Omental fat pad (tissue), 4 donors: ENCODE measurements around the gene CCND3. TPM values are rescaled to one million over a fixed set of nuclear protein-coding genes. Genes with fewer than 3 reads are reported as not detected.

Source experiments
- ATAC-seq: fragments of 150-250 bp; one replicate; pipeline ENCODE4 v1.9.1; 2016; ENCODE audit warnings: mild to moderate bottlenecking, moderate library complexity; ENCODE audit not compliant: low FRiP score
- DNase-seq: peaks from one replicate; pipeline ENCODE4 v3.0.0-alpha.2; 2019; ENCODE audit warnings: low spot score
- CTCF ChIP-seq, 3 donors: fragments of 450-650 bp; IDR thresholded peaks; one replicate each; pipeline ENCODE4 v1.5.1; 2016 to 2017; ENCODE audit warnings: antibody characterized with exemption in 3 of 3, mild to moderate bottlenecking in 3 of 3, moderate library complexity in 2 of 3
- total RNA-seq, 4 donors: library from RNA; depleted of rRNA; stranded (reverse); fragments of >200 nt; gene quantifications; one replicate each; pipeline ENCODE4 v1.1.0, GENCODE V29; 2016

The CCND3 gene
- total RNA-seq, 4 donors from 2014 or later: 117 to 186 (median 151) TPM

DNA sequence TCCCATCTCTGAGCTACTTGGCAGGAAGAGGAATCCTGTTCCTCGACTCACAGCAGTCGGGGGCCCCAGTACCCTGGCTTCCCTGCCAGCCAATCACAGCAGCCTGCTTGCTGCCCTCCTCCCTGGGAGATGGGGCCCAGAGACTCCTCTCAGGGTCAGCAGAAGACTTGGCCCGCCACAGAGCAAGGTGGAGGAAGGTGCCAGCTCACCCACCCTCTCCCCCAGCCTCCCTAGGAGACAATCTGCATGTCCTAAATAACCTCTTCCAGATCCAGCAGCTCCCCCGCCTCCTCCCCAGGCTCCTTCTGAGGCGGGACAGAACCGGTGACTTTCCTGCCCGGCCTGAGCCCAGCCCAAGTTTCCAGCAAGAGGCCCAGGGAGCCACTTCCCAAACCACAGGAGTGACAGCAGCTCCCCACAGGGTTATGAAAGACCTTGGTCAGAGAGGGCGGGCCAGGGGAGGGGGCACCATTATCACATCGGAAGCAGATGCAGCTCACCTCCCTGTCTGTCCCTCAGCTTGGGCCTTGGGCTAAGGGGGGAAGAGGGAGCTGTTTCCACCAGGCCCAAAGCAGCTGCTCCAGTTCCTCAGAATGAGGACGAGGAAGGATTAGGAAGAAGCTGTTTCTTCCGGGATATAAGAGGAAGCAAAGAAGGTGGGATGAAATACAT, 2.3 kb downstream of the CCND3 start:
- DNase-seq (peak; percentile 28), ATAC-seq (peak; percentile 6)

GRCh38 chr6:41938590-41939175, 2.9 kb downstream of the CCND3 start:
- no peak for TF ChIP-seq CTCF (IDR thresholded peaks at IDR 0.05)
- DNase-seq: no peak
- no peak for ATAC-seq

More for the DNA sequence above, 2.3 kb downstream of the CCND3 start:
- no peak for TF ChIP-seq CTCF (IDR thresholded peaks at IDR 0.05)

DNA sequence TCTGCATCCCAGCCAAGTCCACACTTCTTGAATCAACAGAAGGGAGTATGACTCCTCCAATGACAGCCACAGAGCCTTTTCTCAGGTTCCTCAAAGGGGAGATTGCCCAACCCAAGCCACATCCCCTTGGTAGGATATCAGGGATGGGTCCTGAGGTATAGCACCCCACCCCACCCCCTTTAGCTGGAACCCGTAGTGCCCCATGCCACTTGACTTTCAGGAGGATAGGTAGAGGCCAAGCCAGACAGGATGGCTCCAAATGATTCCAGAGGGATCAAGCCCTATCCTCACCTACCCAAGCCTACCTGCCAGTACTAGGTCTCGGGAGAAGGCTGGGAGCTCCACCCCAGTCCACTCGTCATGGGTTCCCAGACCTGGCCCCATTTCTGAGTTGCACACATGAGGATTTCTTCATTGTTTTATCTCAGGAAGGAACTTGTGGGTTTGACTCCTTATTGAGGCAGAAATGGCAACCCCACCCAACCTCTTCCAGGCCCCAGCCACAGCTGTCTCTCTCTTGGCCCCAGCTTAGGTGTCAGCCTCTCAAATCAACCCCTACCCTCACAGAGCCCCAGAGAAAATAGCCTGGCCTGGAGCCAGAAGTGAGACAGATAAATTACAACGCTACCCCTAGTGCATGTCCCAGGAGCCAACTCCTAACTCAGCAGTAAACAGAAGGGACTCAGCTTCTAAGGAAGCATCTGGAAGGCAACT, 3.6 kb downstream of the CCND3 start:
- ATAC-seq (no peak), DNase-seq (no peak)
- no peak for TF ChIP-seq CTCF (IDR thresholded peaks at IDR 0.05)

DNA sequence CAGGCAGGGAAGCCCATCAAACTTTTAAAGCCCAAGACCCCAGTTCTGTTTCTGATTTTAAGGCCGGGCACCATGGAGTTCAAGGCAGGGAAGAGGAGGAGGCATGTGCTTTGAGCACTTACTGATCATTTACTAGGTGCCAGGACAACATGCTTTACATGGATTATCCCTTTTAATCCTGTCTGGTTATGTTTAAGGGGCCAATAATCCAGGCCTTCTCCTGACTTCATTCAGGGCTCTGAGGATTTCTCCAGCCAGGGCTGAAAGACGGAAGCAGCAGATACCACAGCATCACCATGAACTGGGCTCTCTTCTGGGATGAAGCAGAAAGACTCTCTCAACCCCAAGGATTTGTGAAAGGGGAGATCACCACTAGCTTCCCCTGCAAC, 4.1 kb downstream of the CCND3 start:
- DNase-seq: no peak
- no peak for TF ChIP-seq CTCF (IDR thresholded peaks at IDR 0.05)
- ATAC-seq: no peak

- no peak for DNase-seq
- peak in 1 of 3 donors; percentile 42 for TF ChIP-seq CTCF (IDR thresholded peaks at IDR 0.05)
- ATAC-seq: peak; percentile 55
Observed at GRCh38 chr6:41936073-41936837, 5.4 kb downstream of the CCND3 start.

GRCh38 chr6:41935685-41936072, 5.9 kb downstream of the CCND3 start:
- DNase-seq (no peak), ATAC-seq (no peak)
- no peak for TF ChIP-seq CTCF (IDR thresholded peaks at IDR 0.05)
